Measurements from ENCODE around the gene SULT1A2.
"Not testable (repeated sequence)": the region's sequence is repeated elsewhere in the genome, so short reads cannot be mapped to it uniquely, and the experiment has no call there.

Gene SULT1A2

GRCh38 chr16:28589930-28590329, 6.9 kb downstream of the SULT1A2 start:
- DNase-seq, result no peak

- DNase-seq, result no peak
Measured at GRCh38 chr16:28589069-28589468, 7.8 kb downstream of the SULT1A2 start.

GRCh38 chr16:28587386-28587785, 9.5 kb downstream of the SULT1A2 start:
- no peak for DNase-seq

- no peak for DNase-seq
Measured at GRCh38 chr16:28586466-28586865, 10.4 kb downstream of the SULT1A2 start.

- DNase-seq, result no peak
Measured at GRCh38 chr16:28585674-28586073, 11.2 kb downstream of the SULT1A2 start.

GRCh38 chr16:28580726-28581315, 16.0 kb downstream of the SULT1A2 start:
- DNase-seq, result no peak

GRCh38 chr16:28575446-28576109, 21.3 kb downstream of the SULT1A2 start:
- no peak for DNase-seq

- DNase-seq, result no peak
Measured at GRCh38 chr16:28574925-28575324, 21.9 kb downstream of the SULT1A2 start.

- DNase-seq, result no peak
Measured at GRCh38 chr16:28573738-28574718, 22.8 kb downstream of the SULT1A2 start.

GRCh38 chr16:28572696-28573510, 23.9 kb downstream of the SULT1A2 start:
- DNase-seq, result no peak

- DNase-seq, result no peak
Measured at GRCh38 chr16:28569968-28570752, 26.7 kb downstream of the SULT1A2 start.

GRCh38 chr16:28569021-28569420, 27.8 kb downstream of the SULT1A2 start:
- no peak for DNase-seq

GRCh38 chr16:28567292-28567691, 29.6 kb downstream of the SULT1A2 start:
- no peak for DNase-seq

- DNase-seq, result not testable (repeated sequence)
Measured at GRCh38 chr16:28566233-28566925, 30.5 kb downstream of the SULT1A2 start.

- DNase-seq, result no peak
Measured at GRCh38 chr16:28563218-28563617, 33.6 kb downstream of the SULT1A2 start.

GRCh38 chr16:28562199-28562598, 34.7 kb downstream of the SULT1A2 start:
- DNase-seq, result no peak

- no peak for DNase-seq
Measured at GRCh38 chr16:28561557-28562187, 35.2 kb downstream of the SULT1A2 start.

- no peak for DNase-seq
Measured at GRCh38 chr16:28558456-28558855, 38.4 kb downstream of the SULT1A2 start.

- DNase-seq, result no peak
Measured at GRCh38 chr16:28556914-28557320, 39.9 kb downstream of the SULT1A2 start.

- peak in 1 of 2 experiments; percentile 27 for DNase-seq
Measured at GRCh38 chr16:28555561-28555960, 41.3 kb downstream of the SULT1A2 start.
